Brain microvascular endothelial cell (primary cell): Measurements from ENCODE around the gene SOAT2.

Experiments used
- DNase-seq: peaks from one replicate; pipeline ENCODE4 v3.0.0-alpha.2; 2020
- H3K27ac ChIP-seq: fragments of 250-450 bp; sonication (Bioruptor Pico); 2 replicates; pipeline ENCODE4 v1.5.1; 2020; ENCODE audit warnings: mild to moderate bottlenecking, moderate library complexity
- H3K27me3 ChIP-seq: fragments of 250-450 bp; sonication (Bioruptor Pico); replicated peaks from 2 replicates; pipeline ENCODE4 v1.5.1; 2020; ENCODE audit warnings: mild to moderate bottlenecking
- H3K36me3 ChIP-seq: fragments of 250-450 bp; sonication (Bioruptor Pico); replicated peaks from 2 replicates; pipeline ENCODE4 v1.5.1; 2020; ENCODE audit warnings: mild to moderate bottlenecking
- H3K4me3 ChIP-seq: 2 replicates; pipeline ENCODE4 v1.5.1; 2011; ENCODE audit warnings: low read depth, mild to moderate bottlenecking, control low read depth, low read length, moderate library complexity
- CTCF ChIP-seq: IDR thresholded peaks from 2 replicates; pipeline ENCODE4 v1.5.1; 2011; ENCODE audit warnings: low read depth, mild to moderate bottlenecking, moderate library complexity, low read length, control low read depth, inconsistent platforms; ENCODE audit errors: missing control alignments
- in situ Hi-C: cut with HindIII; loops from 2 replicates; pipeline ENCODE4 v1.10.0; 2017; ENCODE audit warnings: low sequenced_read_pairs, low pct_ligation_motif_present

Gene SOAT2

DNA sequence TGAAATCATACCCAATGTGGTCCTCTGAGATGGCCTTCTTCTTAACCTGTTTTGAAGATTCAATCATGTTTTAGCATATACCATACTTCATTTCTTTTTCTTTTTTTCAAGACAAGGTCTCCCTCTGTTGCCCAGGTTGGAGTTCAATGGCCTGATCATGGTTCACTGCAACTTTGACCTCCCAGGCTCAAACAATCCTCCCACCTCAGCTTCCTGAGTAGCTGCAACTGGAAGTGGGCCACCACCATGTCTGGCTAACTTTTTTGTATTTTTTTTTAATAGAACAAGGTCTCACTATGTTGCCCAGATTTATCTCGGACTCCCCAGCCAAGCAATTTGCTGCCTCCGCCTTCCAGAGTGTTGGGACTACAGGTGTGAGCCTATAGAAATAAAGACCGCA is 30.4 kb downstream of the SOAT2 start:
- no peak for TF ChIP-seq CTCF

DNA sequence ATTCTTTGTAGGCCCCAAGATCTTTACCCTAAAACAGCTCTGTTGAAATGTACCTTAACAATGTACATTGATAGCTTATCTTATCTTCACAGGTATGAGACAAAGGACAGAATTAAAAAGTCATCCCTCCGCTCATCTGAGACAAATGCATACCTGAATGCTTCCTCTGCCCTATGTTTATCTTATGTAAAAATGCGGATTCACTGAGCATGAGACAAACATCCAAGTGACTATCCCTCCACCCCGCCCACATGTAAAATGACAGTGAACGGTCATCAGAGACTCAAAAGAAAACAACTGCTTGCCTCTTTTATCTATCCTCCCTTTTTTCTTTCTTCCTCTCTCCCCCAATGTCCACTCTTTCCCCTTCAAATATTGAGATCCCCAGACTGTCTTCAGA is 40.1 kb downstream of the SOAT2 start:
- no peaks in the 10 kb centered on the region for H3K36me3 ChIP-seq
- no peak overlapping the region for H3K27ac ChIP-seq
- DNase-seq, result no peak
- TF ChIP-seq CTCF, result no peak
- in situ Hi-C loops, result no loop called here
- no peak overlapping the region for H3K4me3 ChIP-seq
- no peaks in the 10 kb centered on the region for H3K27me3 ChIP-seq

More for the DNA sequence above, 30.4 kb downstream of the SOAT2 start:
- in situ Hi-C loops, result no loop called here
- no peak overlapping the region for H3K4me3 ChIP-seq
- no peak for DNase-seq
- H3K36me3 ChIP-seq, result no peaks in the 10 kb centered on the region
- H3K27ac ChIP-seq, result no peak overlapping the region
- H3K27me3 ChIP-seq, result no peaks in the 10 kb centered on the region

DNA sequence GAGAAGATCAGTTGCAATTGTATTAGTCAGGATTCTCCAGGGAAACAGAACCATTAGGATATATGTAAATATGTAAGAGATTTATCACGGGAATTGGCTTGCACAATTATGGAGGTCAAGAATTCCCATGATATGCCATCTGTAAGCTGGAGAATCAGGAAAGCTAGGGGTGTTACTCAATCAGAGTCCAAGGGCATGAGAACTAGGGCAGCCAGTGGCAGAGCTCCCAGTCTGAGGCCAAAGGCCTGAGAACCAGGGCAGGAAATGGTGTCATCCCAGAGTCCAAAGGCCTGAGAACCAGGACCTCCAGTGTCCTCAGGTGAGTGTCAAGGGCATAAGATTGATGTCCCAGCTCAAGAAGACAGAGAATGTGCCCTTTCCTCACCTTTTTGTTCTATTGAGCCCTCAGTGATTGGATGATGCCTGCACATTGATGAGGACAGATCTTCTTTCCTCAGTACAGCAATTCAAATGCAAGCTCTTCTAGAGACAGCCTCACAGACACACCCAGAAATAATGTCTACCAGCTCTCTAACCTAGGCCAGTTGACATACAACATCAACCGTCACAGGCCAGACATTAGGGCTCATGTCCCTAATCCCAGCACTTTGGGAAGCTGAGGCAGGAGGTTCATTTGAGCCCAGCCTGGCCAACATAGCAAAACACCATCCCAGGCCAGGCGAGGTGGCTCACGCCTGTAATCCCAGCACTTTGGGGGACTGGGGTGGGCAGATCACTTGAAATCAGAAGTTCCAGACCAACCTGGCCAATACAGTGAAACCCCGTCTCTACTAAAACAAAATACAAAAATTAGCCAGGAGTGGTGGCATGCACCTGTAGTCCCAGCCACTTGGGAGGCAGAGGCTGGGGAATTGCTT is 42.3 kb downstream of the SOAT2 start:
- TF ChIP-seq CTCF, result no peak
- H3K27me3 ChIP-seq, result no peaks in the 10 kb centered on the region
- H3K4me3 ChIP-seq, result no peak overlapping the region
- no peaks in the 10 kb centered on the region for H3K36me3 ChIP-seq
- H3K27ac ChIP-seq, result no peak overlapping the region
- DNase-seq, result no peak
- in situ Hi-C loops, result no loop called here

GRCh38 chr12:53147181-53147580 is 43.9 kb downstream of the SOAT2 start:
- no peak for DNase-seq
- TF ChIP-seq CTCF, result no peak
- no peak overlapping the region for H3K27ac ChIP-seq
- in situ Hi-C loops, result no loop called here
- H3K27me3 ChIP-seq, result no peaks in the 10 kb centered on the region
- H3K36me3 ChIP-seq, result no peaks in the 10 kb centered on the region
- no peak overlapping the region for H3K4me3 ChIP-seq

GRCh38 chr12:53147653-53148052 is 44.4 kb downstream of the SOAT2 start:
- H3K27me3 ChIP-seq, result no peaks in the 10 kb centered on the region
- no peaks in the 10 kb centered on the region for H3K36me3 ChIP-seq
- H3K27ac ChIP-seq, result no peak overlapping the region
- in situ Hi-C loops, result no loop called here
- no peak for TF ChIP-seq CTCF
- DNase-seq, result no peak
- H3K4me3 ChIP-seq, result no peak overlapping the region

DNA sequence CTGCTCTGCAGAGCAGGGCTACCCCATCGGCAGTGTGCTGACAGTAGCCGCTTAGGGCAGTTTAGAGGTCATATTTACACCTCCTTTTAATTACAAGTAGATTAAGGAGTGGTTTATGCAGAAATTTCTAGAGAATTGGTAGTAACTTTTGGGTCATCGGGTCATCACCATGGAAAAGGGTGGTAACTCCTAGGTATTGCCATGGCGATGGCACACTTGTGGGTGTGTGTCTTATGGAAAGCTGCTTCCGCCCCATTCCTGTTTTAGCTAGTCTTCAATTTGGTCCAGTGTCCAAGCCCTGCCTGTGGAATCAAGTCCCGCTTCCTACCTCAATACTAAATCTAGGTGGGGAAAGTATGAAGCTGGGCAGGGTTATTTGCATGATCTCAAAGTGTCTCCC is 47.8 kb downstream of the SOAT2 start:
- DNase-seq, result no peak
- Histone ChIP-seq H3K4me3 (no peak overlapping the region), H3K27me3 (no peaks in the 10 kb centered on the region), H3K36me3 (no peaks in the 10 kb centered on the region), H3K27ac (no peak overlapping the region)
- no peak for TF ChIP-seq CTCF
- in situ Hi-C loops, result no loop called here
